ENCODE results near the gene GSTM2. TPM values are rescaled to one million over a fixed set of nuclear protein-coding genes. Genes with fewer than 3 reads are reported as not detected.

Gene GSTM2
- total RNA-seq, 2 donors from 2014 or later = 49.0 to 72.4 TPM

DNA sequence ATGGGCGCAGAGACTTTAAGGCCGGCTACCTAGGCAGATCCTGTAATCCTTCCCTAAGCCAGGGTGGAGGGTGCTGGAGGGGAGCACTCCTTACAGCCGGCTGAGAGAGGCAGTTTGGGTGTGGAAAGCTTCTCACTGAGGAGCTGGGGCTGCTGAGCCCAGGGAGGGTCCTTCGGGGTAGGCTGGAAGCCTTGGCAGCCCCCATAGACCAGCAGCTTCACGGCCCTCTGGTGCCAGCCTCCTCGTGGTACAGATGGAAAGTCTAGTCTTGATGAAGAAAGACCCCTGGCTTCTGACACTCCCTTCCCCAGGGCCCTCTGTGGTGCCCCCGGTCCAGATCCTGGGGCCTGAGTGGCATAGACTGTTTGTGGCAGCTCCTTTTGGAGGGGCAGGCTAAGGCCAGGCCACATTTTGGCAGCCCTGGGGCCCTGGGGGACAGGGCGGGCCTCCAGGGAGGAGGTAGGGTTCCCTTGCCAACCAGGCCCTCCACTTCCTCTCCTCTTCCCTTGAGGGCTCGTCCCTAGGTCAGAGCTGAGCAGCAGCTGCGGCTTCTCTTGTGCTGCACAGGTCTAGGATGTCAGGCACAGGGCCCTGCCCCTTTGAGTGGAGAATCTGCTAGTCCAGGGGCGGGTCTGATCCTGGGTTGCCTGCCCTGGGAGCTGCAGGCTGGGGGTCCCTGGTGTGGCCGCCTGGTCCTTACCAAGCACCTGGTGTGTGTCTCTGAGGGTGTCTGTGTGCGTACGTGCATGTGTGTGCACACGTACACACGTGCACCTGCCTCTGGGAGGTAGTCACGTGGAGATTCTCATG lies 43.5 kb upstream of the GSTM2 start:
- no peak for DNase-seq (ENCODE audit: low spot score)
- Histone ChIP-seq H3K27ac (peak overlapping the region; percentile 6 to 56), H3K27me3 (replicated peaks; ENCODE audit: insufficient read depth) (no peaks in the 10 kb centered on the region), H3K4me3 (peak overlapping the region; percentile 66), H3K9me3 (no peaks in the 10 kb centered on the region), H3K4me1 (ENCODE audit: control insufficient read depth in 1 of 2, low read depth in 2 of 2) (peaks cover 27 to 38% of the 10 kb centered on the region in 2 donors), H3K36me3 (peaks cover 33% of the 10 kb centered on the region)
- TF ChIP-seq, protein P1, sequence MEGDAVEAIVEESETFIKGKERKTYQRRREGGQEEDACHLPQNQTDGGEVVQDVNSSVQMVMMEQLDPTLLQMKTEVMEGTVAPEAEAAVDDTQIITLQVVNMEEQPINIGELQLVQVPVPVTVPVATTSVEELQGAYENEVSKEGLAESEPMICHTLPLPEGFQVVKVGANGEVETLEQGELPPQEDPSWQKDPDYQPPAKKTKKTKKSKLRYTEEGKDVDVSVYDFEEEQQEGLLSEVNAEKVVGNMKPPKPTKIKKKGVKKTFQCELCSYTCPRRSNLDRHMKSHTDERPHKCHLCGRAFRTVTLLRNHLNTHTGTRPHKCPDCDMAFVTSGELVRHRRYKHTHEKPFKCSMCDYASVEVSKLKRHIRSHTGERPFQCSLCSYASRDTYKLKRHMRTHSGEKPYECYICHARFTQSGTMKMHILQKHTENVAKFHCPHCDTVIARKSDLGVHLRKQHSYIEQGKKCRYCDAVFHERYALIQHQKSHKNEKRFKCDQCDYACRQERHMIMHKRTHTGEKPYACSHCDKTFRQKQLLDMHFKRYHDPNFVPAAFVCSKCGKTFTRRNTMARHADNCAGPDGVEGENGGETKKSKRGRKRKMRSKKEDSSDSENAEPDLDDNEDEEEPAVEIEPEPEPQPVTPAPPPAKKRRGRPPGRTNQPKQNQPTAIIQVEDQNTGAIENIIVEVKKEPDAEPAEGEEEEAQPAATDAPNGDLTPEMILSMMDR (IDR thresholded peaks at IDR 0.05) = no peak
- no peak for ATAC-seq (ENCODE audit: insufficient number of reproducible peaks, low FRiP score, low read depth)

DNA sequence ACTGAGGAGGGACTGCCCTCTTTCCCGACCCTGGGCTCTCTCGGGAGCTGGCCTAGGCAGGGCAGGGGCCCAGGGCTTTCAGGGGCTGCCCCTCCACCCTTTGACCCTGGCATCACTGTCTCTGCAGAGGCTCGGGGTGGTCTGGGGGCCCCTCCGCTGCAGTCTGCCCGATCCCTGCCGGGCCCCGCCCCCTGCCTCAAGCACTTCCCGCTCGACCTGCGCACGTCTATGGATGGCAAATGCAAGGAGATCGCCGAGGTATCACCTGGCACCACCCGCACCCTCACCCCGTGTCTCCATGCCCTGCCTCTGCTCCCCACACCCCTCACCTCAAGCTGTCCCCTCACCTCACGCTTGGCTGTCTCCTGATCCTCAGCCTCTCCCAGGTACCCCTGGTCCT lies 42.7 kb upstream of the GSTM2 start:
- peaks cover 26 to 37% of the 10 kb centered on the region in 2 donors for H3K4me1 ChIP-seq (ENCODE audit: control insufficient read depth in 1 of 2, low read depth in 2 of 2)
- no peak overlapping the region for H3K27ac ChIP-seq
- ATAC-seq (ENCODE audit: insufficient number of reproducible peaks, low FRiP score, low read depth) (no peak), DNase-seq (ENCODE audit: low spot score) (no peak)
- TF ChIP-seq, protein P1 (IDR thresholded peaks at IDR 0.05) = no peak
- H3K27me3 ChIP-seq (replicated peaks; ENCODE audit: insufficient read depth) = no peaks in the 10 kb centered on the region
- peaks cover 41% of the 10 kb centered on the region for H3K36me3 ChIP-seq
- no peaks in the 10 kb centered on the region for H3K9me3 ChIP-seq
- H3K4me3 ChIP-seq = no peak overlapping the region

DNA sequence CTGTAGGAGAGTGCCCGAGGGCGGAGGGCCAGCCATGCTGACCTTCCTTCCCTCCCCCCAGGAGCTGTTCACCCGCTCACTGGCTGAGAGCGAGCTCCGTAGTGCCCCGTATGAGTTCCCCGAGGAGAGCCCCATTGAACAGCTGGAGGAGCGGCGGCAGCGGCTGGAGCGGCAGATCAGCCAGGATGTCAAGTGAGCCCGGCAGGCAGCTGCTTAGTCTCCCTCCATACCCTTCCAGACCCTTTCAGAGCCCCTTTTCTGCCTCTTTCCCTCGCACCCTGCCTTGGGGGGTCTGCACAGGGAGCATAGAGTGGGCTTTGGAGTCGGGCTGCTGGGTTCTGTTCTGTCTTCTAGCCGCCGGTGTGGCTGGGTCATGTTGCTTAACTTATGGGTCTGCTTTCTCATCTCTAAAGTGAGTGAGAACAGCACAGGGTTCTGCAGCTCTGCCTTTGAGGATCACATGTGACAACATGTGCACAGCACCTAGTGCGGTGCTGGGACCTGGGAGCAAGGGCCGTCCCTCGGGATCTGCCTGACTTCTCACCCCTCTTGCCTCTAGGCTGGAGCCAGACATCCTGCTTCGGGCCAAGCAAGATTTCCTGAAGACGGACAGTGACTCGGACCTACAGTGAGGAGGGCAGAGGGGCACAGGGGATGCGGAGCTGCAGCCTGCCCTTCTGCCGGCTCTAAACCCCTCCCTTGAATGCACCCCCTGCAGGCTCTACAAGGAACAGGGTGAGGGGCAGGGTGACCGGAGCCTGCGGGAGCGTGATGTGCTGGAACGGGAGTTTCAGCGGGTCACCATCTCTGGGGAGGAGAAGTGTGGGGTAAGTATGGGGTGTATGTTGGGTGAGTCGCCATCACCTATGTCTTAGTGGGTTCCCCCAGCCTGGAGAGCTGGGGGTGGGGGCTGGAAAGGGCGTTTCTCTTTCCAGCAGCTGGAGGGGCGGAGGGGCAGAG lies 42.0 kb upstream of the GSTM2 start:
- ATAC-seq (ENCODE audit: insufficient number of reproducible peaks, low FRiP score, low read depth) (no peak), DNase-seq (ENCODE audit: low spot score) (no peak)
- H3K27ac ChIP-seq = no peak overlapping the region

DNA sequence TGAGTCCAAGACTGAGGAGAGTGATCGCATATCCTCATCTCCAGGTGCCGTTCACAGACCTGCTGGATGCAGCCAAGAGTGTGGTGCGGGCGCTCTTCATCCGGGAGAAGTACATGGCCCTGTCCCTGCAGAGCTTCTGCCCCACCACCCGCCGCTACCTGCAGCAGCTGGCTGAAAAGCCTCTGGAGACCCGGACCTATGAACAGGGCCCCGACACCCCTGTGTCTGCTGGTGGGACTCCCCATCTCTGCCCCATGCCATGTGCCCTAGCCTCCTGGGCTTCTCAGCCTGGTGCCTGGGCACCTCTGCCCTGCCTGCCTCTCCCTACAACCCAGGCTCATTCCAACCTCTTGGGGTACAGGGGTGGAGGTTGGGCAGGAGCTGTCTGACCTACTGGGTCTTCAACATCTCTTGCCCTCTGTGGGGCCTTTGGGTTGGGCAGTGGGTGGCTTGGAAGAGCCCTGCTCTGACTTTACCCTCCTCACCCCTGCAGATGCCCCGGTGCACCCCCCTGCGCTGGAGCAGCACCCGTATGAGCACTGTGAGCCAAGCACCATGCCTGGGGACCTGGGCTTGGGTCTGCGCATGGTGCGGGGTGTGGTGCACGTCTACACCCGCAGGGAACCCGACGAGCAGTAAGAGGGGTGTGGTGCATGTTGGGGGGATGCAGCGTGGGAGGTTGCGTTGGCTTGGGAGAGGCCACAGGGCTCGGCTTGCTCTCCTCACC lies 41.0 kb upstream of the GSTM2 start:
- peaks cover 52% of the 10 kb centered on the region for H3K36me3 ChIP-seq
- DNase-seq (ENCODE audit: low spot score) (no peak), ATAC-seq (ENCODE audit: insufficient number of reproducible peaks, low FRiP score, low read depth) (no peak)
- no peaks in the 10 kb centered on the region for H3K9me3 ChIP-seq
- H3K27ac ChIP-seq = no peak overlapping the region
- H3K27me3 ChIP-seq (replicated peaks; ENCODE audit: insufficient read depth) = no peaks in the 10 kb centered on the region
- TF ChIP-seq, protein P1 (IDR thresholded peaks at IDR 0.05) = no peak
- H3K4me1 ChIP-seq (ENCODE audit: control insufficient read depth in 1 of 2, low read depth in 2 of 2) = peaks cover 22 to 29% of the 10 kb centered on the region in 2 donors
- H3K4me3 ChIP-seq = no peak overlapping the region

More for the DNA sequence above, 42.0 kb upstream of the GSTM2 start:
- Histone ChIP-seq H3K36me3 (peaks cover 45% of the 10 kb centered on the region), H3K4me1 (ENCODE audit: control insufficient read depth in 1 of 2, low read depth in 2 of 2) (peaks cover 26 to 37% of the 10 kb centered on the region in 2 donors), H3K9me3 (no peaks in the 10 kb centered on the region), H3K27me3 (replicated peaks; ENCODE audit: insufficient read depth) (no peaks in the 10 kb centered on the region), H3K4me3 (no peak overlapping the region)
- TF ChIP-seq, protein P1 (IDR thresholded peaks at IDR 0.05) = no peak

All from thoracic aorta (tissue), 2 donors.